Left kidney (tissue), 2 donors: ENCODE results near the gene ZNF346. TPM values are rescaled to one million over a fixed set of nuclear protein-coding genes. Genes with fewer than 3 reads are reported as not detected.
"Not testable (repeated sequence)": the region's sequence is repeated elsewhere in the genome, so short reads cannot be mapped to it uniquely, and the experiment has no call there.

ENCODE experiments used
- DNase-seq: peaks from one replicate; pipeline ENCODE4 v3.0.0-alpha.2; 2013
- polyA plus RNA-seq: library from polyadenylated mRNA; unstranded; fragments of 120-200 nt; gene quantifications from one replicate; pipeline ENCODE4 v1.2.1, GENCODE V29; 2013; ENCODE audit not compliant: insufficient read length

ZNF346 gene
- polyA plus RNA-seq, 1 donor = 29.4 TPM

DNA sequence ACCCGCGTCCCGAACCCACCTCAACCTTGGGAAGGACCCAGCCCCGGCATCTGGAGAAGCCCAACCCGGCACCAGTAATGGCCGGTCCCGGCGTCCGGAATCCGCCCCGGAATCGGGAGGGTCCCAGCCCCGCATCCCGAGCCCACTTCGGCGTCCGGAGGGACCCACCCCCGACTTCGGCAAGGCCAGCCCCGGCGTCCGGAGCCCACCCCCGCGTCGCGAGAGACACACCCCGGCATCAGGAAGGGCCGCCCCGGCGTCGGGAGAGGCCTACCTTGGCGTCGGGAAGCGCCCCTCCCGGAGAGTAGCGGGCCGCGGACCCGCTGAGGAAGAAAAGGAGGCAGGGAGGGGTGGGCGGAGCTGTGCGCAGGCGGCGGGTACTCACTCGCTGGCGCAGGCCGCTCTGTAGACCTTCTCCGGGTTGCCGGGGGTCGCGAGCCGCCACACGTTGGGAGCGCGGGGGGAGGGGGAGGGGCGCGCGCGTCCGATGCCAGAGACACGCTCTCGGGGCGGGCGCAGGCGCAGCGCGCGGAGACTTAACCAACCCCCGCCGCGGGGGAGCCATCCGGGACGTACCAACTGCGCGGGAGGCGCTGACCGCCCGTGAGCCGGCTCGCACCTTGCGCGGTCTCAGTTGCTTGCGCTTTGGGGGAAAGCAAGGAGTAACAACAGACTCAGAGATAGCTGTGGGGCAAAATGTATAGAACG is 16.1 kb upstream of the ZNF346 start, which contains the start of gene UIMC1:
UIMC1 (minus strand) TSS at position 515 of the 708 bp plus-strand sequence. CDS start 24,164 bp downstream, outside the sequence.
- peak; percentile 93 for DNase-seq

- DNase-seq = peak; percentile 41
These were observed 13.8 kb upstream of the ZNF346 start for GRCh38 chr5:177008716-177009115.

DNA sequence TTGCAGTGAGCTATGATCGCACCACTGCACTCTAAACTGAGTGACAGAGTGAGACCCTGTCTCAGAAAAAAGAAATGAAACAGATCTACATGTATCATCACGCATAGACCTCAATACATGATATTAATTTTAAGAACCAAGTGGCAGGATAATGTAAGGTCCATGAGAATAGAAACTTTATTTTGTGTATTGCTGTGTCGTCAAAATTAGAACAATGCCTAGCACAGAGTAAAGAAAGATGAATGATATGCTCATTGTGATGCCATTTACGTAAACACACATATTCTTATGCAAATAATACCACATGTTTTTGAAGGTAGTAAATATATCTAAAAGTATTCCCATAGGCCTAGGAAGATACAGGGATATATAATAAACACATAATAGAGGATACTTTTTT is 12.3 kb upstream of the ZNF346 start:
- DNase-seq = no peak

GRCh38 chr5:177015156-177015555 is 7.3 kb upstream of the ZNF346 start:
- DNase-seq = no peak

DNA sequence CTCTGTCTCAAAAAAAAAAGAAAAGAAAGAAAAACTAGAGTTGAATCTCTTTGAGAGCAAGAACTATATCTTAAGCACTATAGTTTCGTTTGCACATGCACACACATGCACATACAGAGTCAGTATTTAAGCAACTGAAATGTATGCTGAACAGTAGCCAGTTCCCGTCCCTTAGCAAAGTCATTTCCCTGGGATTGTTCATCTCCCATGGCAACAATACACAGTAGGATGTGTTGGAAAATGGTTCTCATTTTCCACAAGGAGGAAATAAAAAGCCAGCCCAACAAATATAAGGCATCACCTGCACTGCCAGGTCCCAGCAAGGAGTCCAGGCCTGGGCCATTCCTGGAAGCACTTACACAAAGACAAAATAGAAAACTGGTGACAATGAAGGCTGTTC is 4.2 kb upstream of the ZNF346 start:
- DNase-seq = no peak

GRCh38 chr5:177020033-177020432 is 2.5 kb upstream of the ZNF346 start:
- no peak for DNase-seq

GRCh38 chr5:177023303-177023664 is 788 bp downstream of the ZNF346 start:
- no peak for DNase-seq

GRCh38 chr5:177024559-177024958 is 2.1 kb downstream of the ZNF346 start:
- no peak for DNase-seq

- DNase-seq = no peak
These were observed 2.7 kb downstream of the ZNF346 start for GRCh38 chr5:177025101-177025601.

DNA sequence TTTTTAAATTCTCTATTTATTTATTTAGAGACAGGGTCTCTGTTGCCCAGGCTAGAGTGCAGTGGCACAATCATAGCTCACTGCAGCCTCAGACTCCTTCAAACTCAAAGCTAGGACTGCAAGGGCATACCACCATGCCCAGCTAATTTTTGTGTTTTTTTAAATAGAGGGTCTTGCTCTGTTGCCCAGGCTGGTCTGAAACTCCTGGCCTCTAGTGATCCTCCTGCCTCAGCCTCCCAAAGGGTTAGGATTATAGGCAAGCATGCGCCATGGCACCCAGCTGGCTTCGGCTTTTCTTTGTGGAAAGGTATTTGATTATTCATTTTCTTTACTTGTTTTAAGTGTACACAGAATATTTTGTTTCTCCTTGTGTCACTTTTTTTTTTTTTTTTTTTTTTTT is 5.2 kb downstream of the ZNF346 start:
- DNase-seq = no peak

DNA sequence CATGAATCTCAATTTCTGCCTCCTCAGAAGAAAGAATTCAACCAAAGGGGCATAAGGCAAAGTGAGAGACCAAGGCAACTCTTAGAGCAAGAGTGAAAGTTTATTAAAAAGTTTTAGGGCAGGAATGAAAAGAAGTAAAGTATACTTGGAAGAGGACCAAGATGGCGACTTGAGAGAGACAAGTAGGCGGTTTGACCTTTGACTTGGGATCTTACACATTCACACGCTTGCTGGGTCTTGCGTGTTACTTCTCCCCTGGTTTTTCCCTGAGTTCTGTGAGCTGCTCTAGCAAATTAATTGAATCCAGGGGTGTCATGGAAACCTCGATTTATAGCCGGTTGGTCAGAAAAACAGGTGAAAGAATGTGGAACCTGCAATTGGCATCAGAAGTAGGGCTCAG is 7.0 kb downstream of the ZNF346 start:
- no peak for DNase-seq

GRCh38 chr5:177035976-177036375 is 13.5 kb downstream of the ZNF346 start:
- peak; percentile 14 for DNase-seq

- DNase-seq = no peak
These were observed 13.9 kb downstream of the ZNF346 start for GRCh38 chr5:177036443-177036842.

DNA sequence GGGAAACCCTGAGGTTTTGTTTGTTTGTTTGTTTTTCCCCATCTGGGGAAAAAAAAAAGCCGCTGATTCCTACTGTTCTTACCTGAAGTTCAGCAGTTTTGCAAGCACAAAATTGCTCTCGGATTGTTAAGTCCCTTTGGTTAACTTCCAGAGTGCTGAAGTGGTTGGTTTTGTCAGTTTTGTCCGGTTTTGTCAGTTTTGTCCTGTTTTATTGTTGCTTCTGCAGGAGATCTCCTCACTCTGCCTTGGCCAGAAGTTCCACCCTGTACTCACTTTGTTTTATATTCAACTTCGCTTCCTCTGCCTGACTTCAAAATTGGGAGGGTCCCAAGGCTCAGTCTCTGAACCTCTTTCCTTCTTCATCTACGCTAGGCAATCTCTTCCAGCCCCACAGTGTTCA is 14.4 kb downstream of the ZNF346 start:
- no peak for DNase-seq

DNA sequence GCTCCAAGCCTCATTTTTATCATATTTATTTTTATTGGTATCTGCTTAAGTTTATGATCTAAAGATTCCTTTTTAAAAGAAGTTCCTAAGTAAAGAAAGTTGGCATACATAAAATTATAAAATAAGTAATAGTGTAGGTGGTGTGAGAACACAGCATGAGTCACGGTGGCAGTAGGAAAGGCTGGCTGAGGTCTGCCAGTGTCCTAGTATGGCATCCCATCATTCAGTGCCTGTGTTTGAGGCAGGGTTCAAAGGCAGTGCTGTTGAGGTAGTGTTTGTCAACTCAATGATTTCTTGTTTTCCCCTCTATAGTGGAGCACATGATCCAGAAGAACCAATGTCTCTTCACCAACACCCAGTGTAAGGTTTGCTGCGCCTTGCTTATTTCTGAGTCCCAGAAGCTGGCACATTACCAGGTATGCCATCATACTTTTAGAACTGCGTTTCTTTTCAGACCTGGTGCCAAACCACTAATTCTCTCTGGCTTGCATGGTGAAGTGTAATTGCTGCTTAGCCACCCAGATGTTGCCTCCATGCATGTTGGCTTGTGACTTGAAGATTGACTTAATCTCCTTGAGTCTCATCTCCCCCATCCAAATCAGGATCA is 18.4 kb downstream of the ZNF346 start:
- no peak for DNase-seq

DNA sequence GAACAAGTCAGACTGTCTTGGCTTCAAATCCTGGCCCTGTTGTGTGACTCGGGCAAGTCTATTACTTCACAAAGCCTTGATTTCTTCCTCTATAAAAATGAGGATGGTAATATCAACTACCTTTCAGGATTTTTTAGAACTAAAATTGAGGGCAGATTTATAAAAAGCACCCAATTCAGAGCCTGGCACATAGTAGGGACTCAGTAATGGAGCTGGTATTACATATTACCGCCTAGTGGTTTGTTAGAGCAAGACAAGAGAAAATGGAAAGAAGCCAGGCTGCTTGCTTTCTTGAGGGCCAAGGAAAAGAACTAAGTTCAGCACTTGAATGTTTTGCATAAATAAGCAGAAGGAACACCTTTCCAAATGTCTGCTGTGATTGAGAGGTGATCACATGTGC is 19.4 kb downstream of the ZNF346 start:
- no peak for DNase-seq

- DNase-seq = no peak
These were observed 20.6 kb downstream of the ZNF346 start for GRCh38 chr5:177043114-177043513.

GRCh38 chr5:177043958-177044357 is 21.5 kb downstream of the ZNF346 start:
- no peak for DNase-seq

DNA sequence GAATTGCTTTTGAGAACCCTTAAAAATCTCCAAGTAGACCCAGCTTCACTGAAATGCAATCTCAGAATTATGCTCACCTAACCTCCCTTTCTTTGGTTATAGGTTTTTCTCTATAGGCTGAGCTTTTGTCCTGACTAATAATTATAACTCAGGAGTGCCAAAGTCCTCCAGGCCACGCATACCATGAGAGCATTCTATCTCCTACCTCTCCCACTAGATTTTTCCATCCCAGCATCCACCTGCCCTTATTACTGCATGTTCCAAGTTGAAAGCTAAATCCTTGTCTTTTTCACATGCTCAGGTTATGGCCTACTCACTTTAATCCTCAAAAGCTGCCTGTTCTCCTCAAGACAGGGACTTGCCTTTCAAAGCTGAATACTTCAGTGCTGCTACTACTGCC is 22.1 kb downstream of the ZNF346 start:
- no peak for DNase-seq

DNA sequence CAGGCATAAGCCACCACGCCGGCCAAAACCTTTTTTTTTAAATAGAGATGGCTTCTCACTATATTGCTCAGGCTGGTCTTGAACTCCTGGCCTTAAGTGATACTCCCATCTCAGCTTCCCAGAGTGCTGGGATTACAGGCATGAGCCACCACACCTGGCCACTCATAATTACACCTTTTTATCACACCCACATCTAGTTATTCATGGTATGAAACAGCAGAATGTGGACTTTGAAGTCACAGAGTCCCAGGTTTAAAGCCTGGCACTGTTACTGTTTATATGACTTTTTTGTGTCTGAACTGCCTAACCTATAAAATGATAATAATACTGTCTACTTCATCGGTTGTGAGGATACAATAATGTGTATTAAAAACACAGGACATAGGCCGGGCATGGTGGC is 23.1 kb downstream of the ZNF346 start:
- no peak for DNase-seq

DNA sequence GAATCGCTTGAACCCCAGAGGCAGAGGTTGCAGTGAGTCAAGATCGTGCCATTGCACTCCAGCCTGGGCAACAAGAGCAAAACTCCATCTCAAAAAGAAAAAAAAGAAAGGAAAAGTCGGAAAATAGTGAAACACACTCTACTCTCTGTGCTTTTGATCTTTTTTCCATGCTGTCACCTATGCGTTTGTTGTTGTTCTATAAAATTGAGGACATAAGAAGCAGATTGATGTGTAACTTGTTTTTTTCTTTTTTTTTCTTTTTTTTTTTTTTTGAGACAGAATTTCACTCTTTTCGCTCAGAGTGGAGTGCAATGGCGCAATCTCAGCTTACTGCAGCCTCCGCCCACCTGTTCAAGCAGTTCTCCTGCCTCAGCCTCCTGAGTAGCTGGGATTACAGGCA is 26.0 kb downstream of the ZNF346 start:
- DNase-seq = not testable (repeated sequence)

- DNase-seq = no peak
These were observed 26.8 kb downstream of the ZNF346 start for GRCh38 chr5:177049285-177049684.

- DNase-seq = no peak
These were observed 42.2 kb downstream of the ZNF346 start for GRCh38 chr5:177064500-177065277.
